HEK293 (cell line): ENCODE results near the gene CDCA7.

Source experiments
- CTCF ChIA-PET: fragments of 350-600 bp; formaldehyde crosslinking; extraction: SDS; loops from one replicate; lab custom pipeline; 2021; ENCODE audit warnings: antibody characterized with exemption; lab: Yijun Ruan, JAX
- POLR2A ChIA-PET: fragments of 300-600 bp; formaldehyde crosslinking; extraction: SDS; loops from one replicate; lab custom pipeline; 2020; ENCODE audit warnings: antibody characterized with exemption, inconsistent platforms; lab: Yijun Ruan, JAX
- H3K27ac ChIP-seq: fragments of 200-500 bp; sonication (Bioruptor generic); 2 replicates; pipeline ENCODE4 v1.5.1; 2014; ENCODE audit warnings: low read depth, low read length, control low read depth, inconsistent platforms; ENCODE audit errors: extremely low read depth
- H3K36me3 ChIP-seq, 2 experiments: fragments of 200-500 bp in 1 of 2; sonication (Bioruptor generic) in 1 of 2; 1 replicate in 1 of 2; 2 replicates in 1 of 2; pipeline ENCODE4 v1.5.1; 2014 to 2017; ENCODE audit warnings: inconsistent platforms in 2 of 2, low read length in 2 of 2; ENCODE audit not compliant: control insufficient read depth in 2 of 2, insufficient read depth in 1 of 2
- H3K4me1 ChIP-seq: fragments of 200-500 bp; sonication (Bioruptor generic); 2 replicates; pipeline ENCODE4 v1.5.1; 2014; ENCODE audit warnings: mild to moderate bottlenecking, low read length, inconsistent platforms; ENCODE audit not compliant: control insufficient read depth, insufficient read depth
- H3K4me3 ChIP-seq: 2 replicates; pipeline ENCODE4 v1.5.1; 2011; ENCODE audit warnings: low read depth, mild to moderate bottlenecking, control low read depth, low read length, moderate library complexity
- H3K9me3 ChIP-seq: fragments of 200-500 bp; sonication (Bioruptor generic); 2 replicates; pipeline ENCODE4 v1.5.1; 2014; ENCODE audit warnings: low read depth, low read length, inconsistent platforms; ENCODE audit not compliant: control insufficient read depth, insufficient read depth
- EGR2 ChIP-seq: fragments of 450-650 bp; formaldehyde crosslinking; IDR thresholded peaks from 2 replicates; pipeline ENCODE4 v1.5.1; 2016; ENCODE audit warnings: low read depth, missing biosample characterization, missing genetic modification characterization
- FEZF1 ChIP-seq: fragments of 450-650 bp; formaldehyde crosslinking; IDR thresholded peaks from 2 replicates; pipeline ENCODE4 v1.5.1; 2016; ENCODE audit warnings: missing biosample characterization, missing genetic modification characterization
- IKZF3 ChIP-seq: fragments of 450-650 bp; IDR thresholded peaks from 2 replicates; pipeline ENCODE4 v1.5.0; 2018; ENCODE audit warnings: missing biosample characterization, mild to moderate bottlenecking, missing genetic modification characterization, moderate library complexity
- KLF10 ChIP-seq: fragments of 450-650 bp; IDR thresholded peaks from 2 replicates; pipeline ENCODE4 v1.5.1; 2018; ENCODE audit warnings: missing biosample characterization, mild to moderate bottlenecking, missing genetic modification characterization
- WT1 ChIP-seq: fragments of 450-650 bp; formaldehyde crosslinking; IDR thresholded peaks from 2 replicates; pipeline ENCODE4 v1.5.1; 2016; ENCODE audit warnings: missing biosample characterization, missing genetic modification characterization
- ZBTB21 ChIP-seq: fragments of 450-650 bp; formaldehyde crosslinking; IDR thresholded peaks from 2 replicates; pipeline ENCODE4 v1.5.1; 2017; ENCODE audit warnings: missing biosample characterization, missing genetic modification characterization
- ZBTB6 ChIP-seq: fragments of 450-650 bp; formaldehyde crosslinking; IDR thresholded peaks from 2 replicates; pipeline ENCODE4 v1.5.1; 2017; ENCODE audit warnings: missing biosample characterization, missing genetic modification characterization
- ZFHX2 ChIP-seq: fragments of 450-650 bp; formaldehyde crosslinking; conservative IDR thresholded peaks from 2 replicates; pipeline ENCODE4 v1.5.1; 2016; ENCODE audit warnings: missing biosample characterization, missing genetic modification characterization
- ZNF10 ChIP-seq: fragments of 450-650 bp; formaldehyde crosslinking; IDR thresholded peaks from 2 replicates; pipeline ENCODE4 v1.5.1; 2017; ENCODE audit warnings: missing biosample characterization, missing genetic modification characterization
- ZNF19 ChIP-seq: fragments of 450-650 bp; formaldehyde crosslinking; IDR thresholded peaks from 2 replicates; pipeline ENCODE4; 2016; ENCODE audit warnings: missing biosample characterization, missing genetic modification characterization, low read depth
- ZNF239 ChIP-seq: fragments of 450-650 bp; formaldehyde crosslinking; IDR thresholded peaks from 2 replicates; pipeline ENCODE4 v1.5.1; 2016; ENCODE audit warnings: missing biosample characterization, missing genetic modification characterization
- ZNF266 ChIP-seq: fragments of 450-650 bp; formaldehyde crosslinking; IDR thresholded peaks from 2 replicates; pipeline ENCODE4 v1.5.1; 2016; ENCODE audit warnings: missing biosample characterization, missing genetic modification characterization, low read depth
- ZNF423 ChIP-seq: fragments of 450-650 bp; formaldehyde crosslinking; IDR thresholded peaks from 2 replicates; pipeline ENCODE4 v1.5.1; 2016; ENCODE audit warnings: missing biosample characterization, missing genetic modification characterization
- ZNF544 ChIP-seq: fragments of 450-650 bp; formaldehyde crosslinking; IDR thresholded peaks from 2 replicates; pipeline ENCODE4 v1.5.0; 2017; ENCODE audit warnings: missing biosample characterization, missing genetic modification characterization
- ZNF549 ChIP-seq: fragments of 450-650 bp; IDR thresholded peaks from 2 replicates; pipeline ENCODE4 v1.5.1; 2018; ENCODE audit warnings: missing biosample characterization, missing genetic modification characterization, mild to moderate bottlenecking, inconsistent platforms, moderate library complexity
- ZNF621 ChIP-seq: fragments of 450-650 bp; formaldehyde crosslinking; IDR thresholded peaks from 2 replicates; pipeline ENCODE4 v1.5.1; 2017; ENCODE audit warnings: missing biosample characterization, missing genetic modification characterization
- ZNF707 ChIP-seq: fragments of 450-650 bp; formaldehyde crosslinking; IDR thresholded peaks from 2 replicates; pipeline ENCODE4 v1.5.1; 2016; ENCODE audit warnings: missing biosample characterization, missing genetic modification characterization
- ZNF76 ChIP-seq: fragments of 450-650 bp; formaldehyde crosslinking; IDR thresholded peaks from 2 replicates; pipeline ENCODE4; 2016; ENCODE audit warnings: low read depth, missing biosample characterization, missing genetic modification characterization, borderline replicate concordance
- ZSCAN23 ChIP-seq: fragments of 450-650 bp; formaldehyde crosslinking; IDR thresholded peaks from 2 replicates; pipeline ENCODE4 v1.5.1; 2016; ENCODE audit warnings: missing biosample characterization, missing genetic modification characterization
- ZSCAN30 ChIP-seq: fragments of 450-650 bp; IDR thresholded peaks from 2 replicates; pipeline ENCODE4 v1.5.1; 2018; ENCODE audit warnings: missing biosample characterization, mild to moderate bottlenecking, missing genetic modification characterization, moderate library complexity
- TF ChIP-seq, protein P1 (sequence below): fragments of 450-650 bp; formaldehyde crosslinking; IDR thresholded peaks from 2 replicates; pipeline ENCODE4 v1.5.1; 2016; ENCODE audit warnings: missing biosample characterization, missing genetic modification characterization
- TF ChIP-seq, protein P2 (sequence below): fragments of 450-650 bp; formaldehyde crosslinking; conservative IDR thresholded peaks from 2 replicates; pipeline ENCODE4 v1.5.1; 2016; ENCODE audit warnings: low read depth, missing biosample characterization, missing genetic modification characterization
- TF ChIP-seq, protein P3 (sequence below): fragments of 450-650 bp; formaldehyde crosslinking; IDR thresholded peaks from 2 replicates; pipeline ENCODE4 v1.5.1; 2016; ENCODE audit warnings: missing biosample characterization, missing genetic modification characterization, low read depth
- TF ChIP-seq, protein P4 (sequence below): fragments of 450-650 bp; formaldehyde crosslinking; IDR thresholded peaks from 2 replicates; pipeline ENCODE4 v1.5.1; 2017; ENCODE audit warnings: missing biosample characterization, missing genetic modification characterization

Gene CDCA7

GRCh38 chr2:173407646-173408045 lies 53.0 kb downstream of the CDCA7 start:
- no peak overlapping the region for H3K27ac ChIP-seq
- POLR2A ChIA-PET = no interaction called here
- CTCF ChIA-PET = interaction anchor here (0.6 kb wide), 1 partner anchor 323 kb away, joined by 3 read pairs; no protein-coding TSS in a partner anchor

DNA sequence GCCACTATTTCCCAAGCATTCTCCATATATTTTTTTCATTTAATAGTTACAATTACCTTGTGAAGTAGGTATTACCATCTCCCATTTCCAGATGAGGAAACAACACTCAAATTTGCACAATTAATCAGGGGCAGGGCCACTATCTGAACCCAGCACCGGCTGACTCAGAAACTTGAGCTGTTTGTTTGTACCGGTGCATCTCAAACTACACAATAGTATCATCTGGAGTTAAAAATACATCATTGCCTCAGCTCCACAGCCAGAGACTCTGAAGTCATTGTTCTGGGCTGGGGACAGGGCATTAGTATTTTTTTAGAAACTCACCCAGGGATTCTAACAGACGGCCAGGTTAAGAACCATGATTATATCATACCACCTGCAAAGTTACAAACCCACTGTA lies 55.9 kb downstream of the CDCA7 start:
- peaks cover 6% of the 10 kb centered on the region; the same call in 1 of the 2 replicates for H3K4me1 ChIP-seq
- H3K9me3 ChIP-seq = no peaks in the 10 kb centered on the region
- POLR2A ChIA-PET = no interaction called here
- no peak overlapping the region for H3K4me3 ChIP-seq
- no peak overlapping the region for H3K27ac ChIP-seq
- H3K36me3 ChIP-seq = no peaks in the 10 kb centered on the region
- CTCF ChIA-PET = interaction anchor here (5.0 kb wide), 1 partner anchor 10 kb away, joined by 35 read pairs; no protein-coding TSS in a partner anchor
- TF ChIP-seq WT1 (no peak), FEZF1 (tag by site-specific recombination) (no peak), ZBTB21 (tag by site-specific recombination) (no peak), ZNF549 (no peak), ZNF10 (peak; percentile 53; the same call in 1 of the 2 replicates)

More at GRCh38 chr2:173407646-173408045, 53.0 kb downstream of the CDCA7 start:
- H3K9me3 ChIP-seq = no peaks in the 10 kb centered on the region
- H3K4me1 ChIP-seq = no peaks in the 10 kb centered on the region
- H3K4me3 ChIP-seq = no peak overlapping the region
- no peak for TF ChIP-seq ZNF549
- TF ChIP-seq ZSCAN23 (tag by site-specific recombination) = no peak
- H3K36me3 ChIP-seq = no peaks in the 10 kb centered on the region

DNA sequence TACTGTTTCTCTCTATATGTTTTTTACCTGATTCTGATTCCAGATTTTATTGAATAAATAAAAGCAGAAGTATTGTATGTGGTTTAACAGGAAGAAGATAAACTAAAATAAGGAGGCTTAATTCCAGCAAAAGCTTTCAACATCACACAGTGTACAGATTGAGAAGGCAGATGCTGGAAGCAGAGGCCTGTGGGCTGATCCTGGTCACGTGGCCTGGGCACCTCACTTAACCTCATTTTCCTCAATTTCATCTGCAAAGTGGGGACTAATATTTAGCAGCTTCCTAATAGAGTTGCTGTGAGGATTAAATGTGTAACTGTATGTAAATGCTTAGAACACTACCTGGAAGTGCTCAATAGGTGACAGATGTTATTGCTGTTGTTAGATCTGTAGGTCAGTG lies 58.0 kb downstream of the CDCA7 start:
- no peak for TF ChIP-seq ZNF19 (tag by site-specific recombination)
- no peak for TF ChIP-seq ZNF544
- TF ChIP-seq, protein P1, sequence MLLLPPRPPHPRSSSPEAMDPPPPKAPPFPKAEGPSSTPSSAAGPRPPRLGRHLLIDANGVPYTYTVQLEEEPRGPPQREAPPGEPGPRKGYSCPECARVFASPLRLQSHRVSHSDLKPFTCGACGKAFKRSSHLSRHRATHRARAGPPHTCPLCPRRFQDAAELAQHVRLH (tag by site-specific recombination) = no peak
- no peak for TF ChIP-seq ZNF707 (tag by site-specific recombination)
- TF ChIP-seq ZNF621 (tag by site-specific recombination) = no peak
- TF ChIP-seq ZNF266 (tag by site-specific recombination) = no peak
- TF ChIP-seq EGR2 (tag by site-specific recombination) = no peak
- TF ChIP-seq ZNF239 (tag by site-specific recombination) = no peak
- TF ChIP-seq, protein P2, sequence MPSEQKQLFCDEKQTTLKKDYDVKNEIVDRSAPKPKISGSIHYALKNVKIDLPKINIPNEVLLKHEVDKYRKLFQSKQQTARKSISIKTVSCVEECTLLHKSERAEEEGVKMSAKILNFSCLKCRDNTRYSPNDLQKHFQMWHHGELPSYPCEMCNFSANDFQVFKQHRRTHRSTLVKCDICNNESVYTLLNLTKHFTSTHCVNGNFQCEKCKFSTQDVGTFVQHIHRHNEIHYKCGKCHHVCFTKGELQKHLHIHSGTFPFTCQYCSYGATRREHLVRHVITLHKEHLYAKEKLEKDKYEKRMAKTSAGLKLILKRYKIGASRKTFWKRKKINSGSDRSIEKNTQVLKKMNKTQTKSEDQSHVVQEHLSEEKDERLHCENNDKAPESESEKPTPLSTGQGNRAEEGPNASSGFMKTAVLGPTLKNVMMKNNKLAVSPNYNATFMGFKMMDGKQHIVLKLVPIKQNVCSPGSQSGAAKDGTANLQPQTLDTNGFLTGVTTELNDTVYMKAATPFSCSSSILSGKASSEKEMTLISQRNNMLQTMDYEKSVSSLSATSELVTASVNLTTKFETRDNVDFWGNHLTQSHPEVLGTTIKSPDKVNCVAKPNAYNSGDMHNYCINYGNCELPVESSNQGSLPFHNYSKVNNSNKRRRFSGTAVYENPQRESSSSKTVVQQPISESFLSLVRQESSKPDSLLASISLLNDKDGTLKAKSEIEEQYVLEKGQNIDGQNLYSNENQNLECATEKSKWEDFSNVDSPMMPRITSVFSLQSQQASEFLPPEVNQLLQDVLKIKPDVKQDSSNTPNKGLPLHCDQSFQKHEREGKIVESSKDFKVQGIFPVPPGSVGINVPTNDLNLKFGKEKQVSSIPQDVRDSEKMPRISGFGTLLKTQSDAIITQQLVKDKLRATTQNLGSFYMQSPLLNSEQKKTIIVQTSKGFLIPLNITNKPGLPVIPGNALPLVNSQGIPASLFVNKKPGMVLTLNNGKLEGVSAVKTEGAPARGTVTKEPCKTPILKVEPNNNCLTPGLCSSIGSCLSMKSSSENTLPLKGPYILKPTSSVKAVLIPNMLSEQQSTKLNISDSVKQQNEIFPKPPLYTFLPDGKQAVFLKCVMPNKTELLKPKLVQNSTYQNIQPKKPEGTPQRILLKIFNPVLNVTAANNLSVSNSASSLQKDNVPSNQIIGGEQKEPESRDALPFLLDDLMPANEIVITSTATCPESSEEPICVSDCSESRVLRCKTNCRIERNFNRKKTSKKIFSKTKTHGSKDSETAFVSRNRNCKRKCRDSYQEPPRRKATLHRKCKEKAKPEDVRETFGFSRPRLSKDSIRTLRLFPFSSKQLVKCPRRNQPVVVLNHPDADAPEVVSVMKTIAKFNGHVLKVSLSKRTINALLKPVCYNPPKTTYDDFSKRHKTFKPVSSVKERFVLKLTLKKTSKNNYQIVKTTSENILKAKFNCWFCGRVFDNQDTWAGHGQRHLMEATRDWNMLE = no peak
- TF ChIP-seq, protein P3, sequence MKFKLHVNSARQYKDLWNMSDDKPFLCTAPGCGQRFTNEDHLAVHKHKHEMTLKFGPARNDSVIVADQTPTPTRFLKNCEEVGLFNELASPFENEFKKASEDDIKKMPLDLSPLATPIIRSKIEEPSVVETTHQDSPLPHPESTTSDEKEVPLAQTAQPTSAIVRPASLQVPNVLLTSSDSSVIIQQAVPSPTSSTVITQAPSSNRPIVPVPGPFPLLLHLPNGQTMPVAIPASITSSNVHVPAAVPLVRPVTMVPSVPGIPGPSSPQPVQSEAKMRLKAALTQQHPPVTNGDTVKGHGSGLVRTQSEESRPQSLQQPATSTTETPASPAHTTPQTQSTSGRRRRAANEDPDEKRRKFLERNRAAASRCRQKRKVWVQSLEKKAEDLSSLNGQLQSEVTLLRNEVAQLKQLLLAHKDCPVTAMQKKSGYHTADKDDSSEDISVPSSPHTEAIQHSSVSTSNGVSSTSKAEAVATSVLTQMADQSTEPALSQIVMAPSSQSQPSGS (tag by site-specific recombination) = no peak
- TF ChIP-seq KLF10 (tag by site-specific recombination) = no peak
- TF ChIP-seq ZNF423 (tag by site-specific recombination) = no peak
- no peak for TF ChIP-seq ZNF76 (tag by site-specific recombination)
- TF ChIP-seq, protein P4, sequence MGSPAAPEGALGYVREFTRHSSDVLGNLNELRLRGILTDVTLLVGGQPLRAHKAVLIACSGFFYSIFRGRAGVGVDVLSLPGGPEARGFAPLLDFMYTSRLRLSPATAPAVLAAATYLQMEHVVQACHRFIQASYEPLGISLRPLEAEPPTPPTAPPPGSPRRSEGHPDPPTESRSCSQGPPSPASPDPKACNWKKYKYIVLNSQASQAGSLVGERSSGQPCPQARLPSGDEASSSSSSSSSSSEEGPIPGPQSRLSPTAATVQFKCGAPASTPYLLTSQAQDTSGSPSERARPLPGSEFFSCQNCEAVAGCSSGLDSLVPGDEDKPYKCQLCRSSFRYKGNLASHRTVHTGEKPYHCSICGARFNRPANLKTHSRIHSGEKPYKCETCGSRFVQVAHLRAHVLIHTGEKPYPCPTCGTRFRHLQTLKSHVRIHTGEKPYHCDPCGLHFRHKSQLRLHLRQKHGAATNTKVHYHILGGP (tag by site-specific recombination) = no peak
- TF ChIP-seq ZSCAN30 (tag by site-specific recombination) = no peak
- TF ChIP-seq IKZF3 (tag by site-specific recombination) = no peak
- TF ChIP-seq ZFHX2 (tag by site-specific recombination) = no peak
- TF ChIP-seq ZBTB6 (tag by site-specific recombination) = no peak
- no peak overlapping the region for H3K4me3 ChIP-seq
- no peak overlapping the region for H3K27ac ChIP-seq
- ChIA-PET POLR2A (no interaction called here), CTCF (interaction anchor here (0.8 to 5.0 kb wide), 3 partner anchors 12 to 929 kb away, joined by 3 to 35 read pairs (median 3); no protein-coding TSS in a partner anchor)
- peaks cover 6% of the 10 kb centered on the region; the same call in 1 of the 2 replicates for H3K4me1 ChIP-seq
- H3K9me3 ChIP-seq = no peaks in the 10 kb centered on the region
- no peaks in the 10 kb centered on the region for H3K36me3 ChIP-seq
